ENCODE data around the gene GRHPR.

Gene GRHPR

GRCh38 chr9:37432020-37432419, 9.5 kb downstream of the GRHPR start:
- no CpG with 5 or more reads among the region's 6 CpGs for WGBS (ENCODE audit: insufficient coverage, insufficient read length)
- Histone ChIP-seq H3K27ac (ENCODE audit: low read length) (no peak overlapping the region), H3K4me3 (ENCODE audit: low read length) (no peak overlapping the region), H3K36me3 (ENCODE audit: control insufficient read depth, insufficient read depth, low read length) (peaks cover 35% of the 10 kb centered on the region), H3K9me3 (ENCODE audit: control insufficient read depth, insufficient read depth, low read length) (no peaks in the 10 kb centered on the region), H3K4me1 (ENCODE audit: control insufficient read depth, insufficient read depth, low read length) (peaks cover 4% of the 10 kb centered on the region; the same call in 1 of the 2 replicates), H3K27me3 (ENCODE audit: control insufficient read depth, insufficient read depth, low read length) (no peaks in the 10 kb centered on the region)
- DNase-seq (ENCODE audit: low read depth, low spot score), result no peak

DNA sequence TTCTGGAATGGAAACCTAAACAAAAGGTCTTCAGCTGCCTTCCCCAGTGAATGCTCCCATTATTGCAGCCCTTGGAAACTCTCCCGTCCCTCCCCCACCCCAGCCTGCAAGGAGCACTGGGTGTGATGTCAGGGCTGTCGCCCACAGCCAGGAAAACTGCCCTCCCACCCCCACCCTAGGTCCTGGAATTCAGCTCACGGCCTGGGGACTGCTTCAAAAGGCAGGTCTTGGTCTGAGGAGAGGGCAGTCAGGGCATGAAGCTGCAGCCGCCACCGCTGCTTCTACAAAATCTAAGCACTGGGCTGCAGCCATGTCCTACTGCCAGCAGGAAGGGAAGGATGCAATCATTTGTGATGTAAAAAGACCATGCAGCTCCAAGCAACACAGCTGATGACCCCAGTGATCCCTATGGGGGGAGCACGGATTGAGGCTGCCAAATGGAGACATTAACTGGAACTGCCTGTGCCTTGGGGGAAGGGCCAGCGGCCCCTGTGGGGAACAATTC, 11.4 kb downstream of the GRHPR start:
- Histone ChIP-seq H3K4me3 (ENCODE audit: low read length) (no peak overlapping the region), H3K36me3 (ENCODE audit: control insufficient read depth, insufficient read depth, low read length) (peaks cover 35% of the 10 kb centered on the region), H3K4me1 (ENCODE audit: control insufficient read depth, insufficient read depth, low read length) (peaks cover 4% of the 10 kb centered on the region; the same call in 1 of the 2 replicates), H3K27ac (ENCODE audit: low read length) (no peak overlapping the region), H3K9me3 (ENCODE audit: control insufficient read depth, insufficient read depth, low read length) (no peaks in the 10 kb centered on the region), H3K27me3 (ENCODE audit: control insufficient read depth, insufficient read depth, low read length) (no peaks in the 10 kb centered on the region)
- no peak for DNase-seq (ENCODE audit: low read depth, low spot score)
- no CpG with 5 or more reads among the region's 7 CpGs for WGBS (ENCODE audit: insufficient coverage, insufficient read length)

GRCh38 chr9:37436540-37436939, 14.0 kb downstream of the GRHPR start:
- Histone ChIP-seq H3K4me1 (ENCODE audit: control insufficient read depth, insufficient read depth, low read length) (peaks cover 4% of the 10 kb centered on the region; the same call in 1 of the 2 replicates), H3K36me3 (ENCODE audit: control insufficient read depth, insufficient read depth, low read length) (peaks cover 37% of the 10 kb centered on the region; the same call in 1 of the 2 replicates), H3K9me3 (ENCODE audit: control insufficient read depth, insufficient read depth, low read length) (no peaks in the 10 kb centered on the region), H3K4me3 (ENCODE audit: low read length) (no peak overlapping the region), H3K27me3 (ENCODE audit: control insufficient read depth, insufficient read depth, low read length) (no peaks in the 10 kb centered on the region), H3K27ac (ENCODE audit: low read length) (no peak overlapping the region)
- no peak for DNase-seq (ENCODE audit: low read depth, low spot score)
- no CpG with 5 or more reads among the region's 5 CpGs for WGBS (ENCODE audit: insufficient coverage, insufficient read length)

- no peak for DNase-seq (ENCODE audit: low read depth, low spot score)
- no peak overlapping the region for H3K27ac ChIP-seq (ENCODE audit: low read length)
- no peaks in the 10 kb centered on the region for H3K27me3 ChIP-seq (ENCODE audit: control insufficient read depth, insufficient read depth, low read length)
- WGBS (ENCODE audit: insufficient coverage, insufficient read length), result no CpG with 5 or more reads among the region's 6 CpGs
- no peaks in the 10 kb centered on the region for H3K9me3 ChIP-seq (ENCODE audit: control insufficient read depth, insufficient read depth, low read length)
- no peak overlapping the region for H3K4me3 ChIP-seq (ENCODE audit: low read length)
- H3K36me3 ChIP-seq (ENCODE audit: control insufficient read depth, insufficient read depth, low read length), result peaks cover 37% of the 10 kb centered on the region
- peaks cover 4% of the 10 kb centered on the region; the same call in 1 of the 2 replicates for H3K4me1 ChIP-seq (ENCODE audit: control insufficient read depth, insufficient read depth, low read length)
Measured at GRCh38 chr9:37437010-37437409, 14.5 kb downstream of the GRHPR start.

DNA sequence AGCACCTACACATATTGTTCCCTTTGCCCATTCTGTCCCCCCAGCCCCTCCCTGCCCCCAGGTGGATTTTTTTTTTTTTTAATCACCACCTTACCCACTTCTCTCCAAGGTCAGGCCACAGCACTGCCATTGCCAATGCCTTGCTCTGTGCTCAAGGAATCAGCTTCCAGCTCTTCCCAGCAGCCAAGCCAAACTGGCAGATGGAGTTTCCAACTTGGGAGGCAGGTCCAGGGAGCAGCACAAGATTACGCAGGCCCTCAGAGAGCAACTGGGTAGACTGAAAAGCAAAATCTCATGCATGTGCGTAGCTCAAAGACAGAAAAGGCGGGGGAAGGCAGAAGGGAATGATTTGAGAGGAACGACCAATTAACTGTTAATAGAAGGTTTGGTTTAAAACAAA, 15.1 kb downstream of the GRHPR start:
- Histone ChIP-seq H3K4me3 (ENCODE audit: low read length) (no peak overlapping the region), H3K4me1 (ENCODE audit: control insufficient read depth, insufficient read depth, low read length) (peaks cover 4% of the 10 kb centered on the region; the same call in 1 of the 2 replicates), H3K36me3 (ENCODE audit: control insufficient read depth, insufficient read depth, low read length) (peaks cover 42% of the 10 kb centered on the region), H3K27me3 (ENCODE audit: control insufficient read depth, insufficient read depth, low read length) (no peaks in the 10 kb centered on the region), H3K9me3 (ENCODE audit: control insufficient read depth, insufficient read depth, low read length) (no peaks in the 10 kb centered on the region), H3K27ac (ENCODE audit: low read length) (no peak overlapping the region)
- DNase-seq (ENCODE audit: low read depth, low spot score), result no peak
- WGBS (ENCODE audit: insufficient coverage, insufficient read length), result no CpG with 5 or more reads among the region's 4 CpGs

DNA sequence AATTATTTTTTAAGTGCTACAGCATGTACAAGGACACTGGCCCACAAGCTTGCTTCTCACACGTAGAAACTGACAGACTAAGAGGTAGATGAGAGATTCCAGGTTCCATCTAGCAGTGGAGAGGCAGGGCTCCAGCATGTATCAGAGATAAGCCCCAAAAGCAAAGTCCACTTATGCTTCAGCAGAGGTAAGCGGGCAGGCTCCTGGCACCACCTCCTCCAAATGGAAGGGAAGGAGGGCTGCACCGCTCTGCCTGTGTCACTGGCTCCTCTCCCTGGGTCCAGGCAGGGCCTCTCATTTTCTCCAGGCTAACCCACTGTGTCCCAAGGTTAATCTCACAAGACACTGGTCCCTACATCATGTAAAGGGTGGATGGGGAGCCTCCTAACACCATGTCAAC, 15.9 kb downstream of the GRHPR start:
- peaks cover 4% of the 10 kb centered on the region; the same call in 1 of the 2 replicates for H3K4me1 ChIP-seq (ENCODE audit: control insufficient read depth, insufficient read depth, low read length)
- H3K27me3 ChIP-seq (ENCODE audit: control insufficient read depth, insufficient read depth, low read length), result no peaks in the 10 kb centered on the region
- H3K27ac ChIP-seq (ENCODE audit: low read length), result no peak overlapping the region
- peaks cover 42% of the 10 kb centered on the region for H3K36me3 ChIP-seq (ENCODE audit: control insufficient read depth, insufficient read depth, low read length)
- no peak overlapping the region for H3K4me3 ChIP-seq (ENCODE audit: low read length)
- no peaks in the 10 kb centered on the region for H3K9me3 ChIP-seq (ENCODE audit: control insufficient read depth, insufficient read depth, low read length)
- no CpG with 5 or more reads among the region's 3 CpGs for WGBS (ENCODE audit: insufficient coverage, insufficient read length)
- no peak for DNase-seq (ENCODE audit: low read depth, low spot score)

- Histone ChIP-seq H3K27me3 (ENCODE audit: control insufficient read depth, insufficient read depth, low read length) (no peaks in the 10 kb centered on the region), H3K27ac (ENCODE audit: low read length) (no peak overlapping the region), H3K36me3 (ENCODE audit: control insufficient read depth, insufficient read depth, low read length) (peaks cover 35% of the 10 kb centered on the region), H3K4me1 (ENCODE audit: control insufficient read depth, insufficient read depth, low read length) (no peaks in the 10 kb centered on the region), H3K9me3 (ENCODE audit: control insufficient read depth, insufficient read depth, low read length) (no peaks in the 10 kb centered on the region), H3K4me3 (ENCODE audit: low read length) (no peak overlapping the region)
- DNase-seq (ENCODE audit: low read depth, low spot score), result no peak
- WGBS (ENCODE audit: insufficient coverage, insufficient read length), result no CpG with 5 or more reads among the region's 21 CpGs
Measured at GRCh38 chr9:37441776-37442370, 19.4 kb downstream of the GRHPR start.

- Histone ChIP-seq H3K27me3 (ENCODE audit: control insufficient read depth, insufficient read depth, low read length) (no peaks in the 10 kb centered on the region), H3K36me3 (ENCODE audit: control insufficient read depth, insufficient read depth, low read length) (peaks cover 29% of the 10 kb centered on the region), H3K4me1 (ENCODE audit: control insufficient read depth, insufficient read depth, low read length) (no peaks in the 10 kb centered on the region), H3K4me3 (ENCODE audit: low read length) (no peak overlapping the region), H3K9me3 (ENCODE audit: control insufficient read depth, insufficient read depth, low read length) (no peaks in the 10 kb centered on the region), H3K27ac (ENCODE audit: low read length) (no peak overlapping the region)
- DNase-seq (ENCODE audit: low read depth, low spot score), result no peak
- no CpG with 5 or more reads among the region's 2 CpGs for WGBS (ENCODE audit: insufficient coverage, insufficient read length)
Measured at GRCh38 chr9:37442556-37442955, 20.1 kb downstream of the GRHPR start.

GRCh38 chr9:37443566-37443965, 21.1 kb downstream of the GRHPR start:
- Histone ChIP-seq H3K27me3 (ENCODE audit: control insufficient read depth, insufficient read depth, low read length) (no peaks in the 10 kb centered on the region), H3K36me3 (ENCODE audit: control insufficient read depth, insufficient read depth, low read length) (peaks cover 23% of the 10 kb centered on the region), H3K4me1 (ENCODE audit: control insufficient read depth, insufficient read depth, low read length) (no peaks in the 10 kb centered on the region), H3K9me3 (ENCODE audit: control insufficient read depth, insufficient read depth, low read length) (no peaks in the 10 kb centered on the region), H3K4me3 (ENCODE audit: low read length) (no peak overlapping the region), H3K27ac (ENCODE audit: low read length) (no peak overlapping the region)
- WGBS (ENCODE audit: insufficient coverage, insufficient read length), result no CpG with 5 or more reads among the region's 5 CpGs
- DNase-seq (ENCODE audit: low read depth, low spot score), result no peak

DNA sequence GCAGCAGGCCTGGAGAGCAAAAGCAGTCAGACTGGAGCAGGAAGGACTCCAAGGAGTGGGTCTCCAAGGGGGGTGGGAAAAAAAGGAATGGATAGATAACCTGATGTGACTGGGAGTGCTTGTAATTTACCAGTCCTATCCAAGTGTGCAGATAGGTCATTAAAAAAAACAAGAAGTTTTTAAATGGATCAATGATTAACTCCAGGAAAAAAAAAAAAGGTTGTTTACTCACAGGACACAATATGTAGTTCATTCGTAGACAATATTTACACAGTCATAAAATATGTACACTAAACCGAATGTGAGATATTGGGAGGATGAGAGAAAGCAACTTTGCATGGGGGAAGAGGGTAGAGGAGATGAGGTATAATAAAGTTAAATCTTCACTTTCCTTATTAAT, 22.4 kb downstream of the GRHPR start:
- no peaks in the 10 kb centered on the region for H3K27me3 ChIP-seq (ENCODE audit: control insufficient read depth, insufficient read depth, low read length)
- H3K9me3 ChIP-seq (ENCODE audit: control insufficient read depth, insufficient read depth, low read length), result no peaks in the 10 kb centered on the region
- H3K36me3 ChIP-seq (ENCODE audit: control insufficient read depth, insufficient read depth, low read length), result peaks cover 19% of the 10 kb centered on the region
- H3K4me1 ChIP-seq (ENCODE audit: control insufficient read depth, insufficient read depth, low read length), result no peaks in the 10 kb centered on the region
- no CpG with 5 or more reads among the region's 2 CpGs for WGBS (ENCODE audit: insufficient coverage, insufficient read length)
- no peak overlapping the region for H3K4me3 ChIP-seq (ENCODE audit: low read length)
- no peak for DNase-seq (ENCODE audit: low read depth, low spot score)
- H3K27ac ChIP-seq (ENCODE audit: low read length), result no peak overlapping the region

DNA sequence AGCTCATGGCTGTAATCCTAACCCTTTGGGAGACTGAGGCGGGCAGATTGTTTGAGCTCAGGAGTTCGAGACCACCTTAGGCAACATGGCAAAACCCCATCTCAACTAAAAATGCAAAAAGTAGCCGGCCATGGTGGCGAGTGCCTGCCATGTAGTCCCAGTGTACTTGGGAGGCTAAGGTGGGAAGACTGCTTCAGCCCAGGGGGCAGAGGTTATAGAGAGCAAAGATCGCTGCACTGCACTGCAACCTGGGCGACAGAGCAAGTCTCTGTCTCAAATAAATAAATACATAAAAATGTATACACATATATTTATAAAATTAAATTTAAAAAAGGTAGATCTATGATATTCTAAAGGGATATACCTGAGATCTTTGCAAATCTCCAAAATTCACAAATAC, 23.3 kb downstream of the GRHPR start:
- Histone ChIP-seq H3K4me1 (ENCODE audit: control insufficient read depth, insufficient read depth, low read length) (no peaks in the 10 kb centered on the region), H3K27me3 (ENCODE audit: control insufficient read depth, insufficient read depth, low read length) (no peaks in the 10 kb centered on the region), H3K4me3 (ENCODE audit: low read length) (no peak overlapping the region), H3K9me3 (ENCODE audit: control insufficient read depth, insufficient read depth, low read length) (no peaks in the 10 kb centered on the region), H3K36me3 (ENCODE audit: control insufficient read depth, insufficient read depth, low read length) (peaks cover 14% of the 10 kb centered on the region), H3K27ac (ENCODE audit: low read length) (no peak overlapping the region)
- DNase-seq (ENCODE audit: low read depth, low spot score), result no peak
- no CpG with 5 or more reads among the region's 6 CpGs for WGBS (ENCODE audit: insufficient coverage, insufficient read length)
